CD4-positive, alpha-beta T cell treated with Interleukin-1 beta for 1 hour (primary cell): Measurements from ENCODE around the gene ZNF8.
A peak's percentile ranks its signal among the peaks of the same experiment; 100 is the strongest.
"Not testable (repeated sequence)": the region's sequence is repeated elsewhere in the genome, so short reads cannot be mapped to it uniquely, and the experiment has no call there.

ENCODE experiments used
- DNase-seq, 2 donors: peaks; one replicate each; pipeline ENCODE4 v3.0.0-alpha.2; 2020 to 2022

The ZNF8 gene

GRCh38 chr19:58278541-58279041 lies at the start of gene ZNF8:
ZNF8 (plus strand) TSS chr19:58278955; CDS start chr19:58279082, 127 bp downstream.
- peak; percentile 97 to 98 for DNase-seq

- DNase-seq = peak; percentile 3 to 27
These were observed 49.5 kb upstream of the ZNF8 start for GRCh38 chr19:58229255-58229639.

GRCh38 chr19:58237324-58237723 lies 41.4 kb upstream of the ZNF8 start:
- DNase-seq = no peak

- DNase-seq = no peak
These were observed 35.4 kb upstream of the ZNF8 start for GRCh38 chr19:58243351-58243750.

GRCh38 chr19:58248886-58249285 lies 29.9 kb upstream of the ZNF8 start:
- DNase-seq = no peak

GRCh38 chr19:58252102-58252685 lies 26.6 kb upstream of the ZNF8 start:
- DNase-seq = no peak

- DNase-seq = not testable (repeated sequence)
These were observed 20.5 kb upstream of the ZNF8 start for GRCh38 chr19:58258259-58258658.

- DNase-seq = no peak
These were observed 17.2 kb upstream of the ZNF8 start for GRCh38 chr19:58261600-58261967.

- DNase-seq = no peak
These were observed 16.5 kb upstream of the ZNF8 start for GRCh38 chr19:58261968-58262921.

GRCh38 chr19:58262922-58263296 lies 15.8 kb upstream of the ZNF8 start:
- DNase-seq = no peak

GRCh38 chr19:58265100-58265499 lies 13.7 kb upstream of the ZNF8 start:
- no peak for DNase-seq

GRCh38 chr19:58268344-58268743 lies 10.4 kb upstream of the ZNF8 start:
- DNase-seq = no peak

- no peak for DNase-seq
These were observed 4.0 kb upstream of the ZNF8 start for GRCh38 chr19:58274771-58275201.

- DNase-seq = no peak
These were observed 3.2 kb upstream of the ZNF8 start for GRCh38 chr19:58275564-58275963.

GRCh38 chr19:58277197-58277596 lies 1.6 kb upstream of the ZNF8 start:
- no peak for DNase-seq

- DNase-seq = no peak
These were observed 811 bp upstream of the ZNF8 start for GRCh38 chr19:58277748-58278540.

- peak; percentile 20 to 29 for DNase-seq
These were observed 528 bp downstream of the ZNF8 start for GRCh38 chr19:58279042-58279924.

- no peak for DNase-seq
These were observed 1.2 kb downstream of the ZNF8 start for GRCh38 chr19:58279925-58280316.

GRCh38 chr19:58284199-58284598 lies 5.4 kb downstream of the ZNF8 start:
- DNase-seq = no peak

GRCh38 chr19:58291943-58292342 lies 13.2 kb downstream of the ZNF8 start:
- DNase-seq = no peak

- no peak for DNase-seq
These were observed 16.1 kb downstream of the ZNF8 start for GRCh38 chr19:58294743-58295374.

- no peak for DNase-seq
These were observed 17.3 kb downstream of the ZNF8 start for GRCh38 chr19:58296104-58296503.
